Measurements from ENCODE around the gene ITPR2. TPM values are rescaled to one million over a fixed set of nuclear protein-coding genes. Genes with fewer than 3 reads are reported as not detected.

Gene ITPR2
- total RNA-seq, 2 experiments from 2014 or later: 25.6 to 44.7 TPM

DNA sequence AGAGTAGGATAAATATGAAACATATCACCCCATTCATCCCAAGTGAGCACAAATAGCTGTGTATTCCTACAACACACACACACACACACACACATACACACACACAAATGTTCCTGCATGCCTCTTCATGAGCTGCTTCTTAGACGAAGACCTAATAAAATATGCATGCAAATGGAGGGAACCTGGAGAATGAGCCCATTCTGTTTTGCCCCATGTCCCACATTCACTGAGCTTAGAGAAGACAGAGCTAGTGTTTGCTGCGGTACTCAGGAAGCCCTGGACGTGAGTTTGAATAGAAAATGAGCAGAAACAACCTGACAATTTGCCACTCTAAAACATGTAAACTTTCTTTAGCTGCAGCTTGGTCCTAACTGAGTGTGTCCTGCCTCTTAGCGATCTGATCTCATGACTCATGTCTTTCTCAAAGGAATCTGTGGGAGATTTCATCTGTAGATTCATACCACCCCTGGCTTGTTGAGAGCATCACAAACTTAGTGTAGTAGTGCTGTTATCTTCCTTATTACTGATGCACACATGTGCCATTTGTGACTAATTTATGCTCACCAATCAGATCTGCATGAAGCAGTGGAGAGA lies 86.8 kb downstream of the ITPR2 start:
- Histone ChIP-seq H3K4me3 (ENCODE audit: low read depth, low read length, poor library complexity, severe bottlenecking) (no peak overlapping the region), H4K20me1 (ENCODE audit: insufficient read depth, low read length) (no peaks in the 10 kb centered on the region), H3K4me1 (ENCODE audit: insufficient read depth, low read length, poor library complexity, severe bottlenecking) (no peaks in the 10 kb centered on the region), H3K36me3 (ENCODE audit: insufficient read depth, low read length) (no peaks in the 10 kb centered on the region), H3K27ac (ENCODE audit: low read depth, low read length, poor library complexity, severe bottlenecking) (no peak overlapping the region), H3K9me3 (ENCODE audit: low read length) (no peaks in the 10 kb centered on the region), H3K4me2 (ENCODE audit: low read length) (no peak overlapping the region), H2AFZ (ENCODE audit: low read length) (no peak overlapping the region), H3K79me2 (ENCODE audit: insufficient read depth, low read depth, low read length) (no peaks in the 10 kb centered on the region), H3K9me2 (ENCODE audit: insufficient read depth, low read length) (no peaks in the 10 kb centered on the region)
- CTCF ChIA-PET (ENCODE audit: unreplicated experiment): no interaction called here
- intact Hi-C loops (cut with micrococcal nuclease; ENCODE audit: unreplicated experiment): no loop called here
- no peak for TF ChIP-seq EZH2phosphoT487 (IDR thresholded peaks at IDR 0.05; ENCODE audit: borderline replicate concordance, low read depth, low read length)
- TF ChIP-seq, protein P1, sequence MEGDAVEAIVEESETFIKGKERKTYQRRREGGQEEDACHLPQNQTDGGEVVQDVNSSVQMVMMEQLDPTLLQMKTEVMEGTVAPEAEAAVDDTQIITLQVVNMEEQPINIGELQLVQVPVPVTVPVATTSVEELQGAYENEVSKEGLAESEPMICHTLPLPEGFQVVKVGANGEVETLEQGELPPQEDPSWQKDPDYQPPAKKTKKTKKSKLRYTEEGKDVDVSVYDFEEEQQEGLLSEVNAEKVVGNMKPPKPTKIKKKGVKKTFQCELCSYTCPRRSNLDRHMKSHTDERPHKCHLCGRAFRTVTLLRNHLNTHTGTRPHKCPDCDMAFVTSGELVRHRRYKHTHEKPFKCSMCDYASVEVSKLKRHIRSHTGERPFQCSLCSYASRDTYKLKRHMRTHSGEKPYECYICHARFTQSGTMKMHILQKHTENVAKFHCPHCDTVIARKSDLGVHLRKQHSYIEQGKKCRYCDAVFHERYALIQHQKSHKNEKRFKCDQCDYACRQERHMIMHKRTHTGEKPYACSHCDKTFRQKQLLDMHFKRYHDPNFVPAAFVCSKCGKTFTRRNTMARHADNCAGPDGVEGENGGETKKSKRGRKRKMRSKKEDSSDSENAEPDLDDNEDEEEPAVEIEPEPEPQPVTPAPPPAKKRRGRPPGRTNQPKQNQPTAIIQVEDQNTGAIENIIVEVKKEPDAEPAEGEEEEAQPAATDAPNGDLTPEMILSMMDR (conservative IDR thresholded peaks at IDR 0.05; ENCODE audit: low read length): no peak
- POLR2A ChIA-PET: interaction anchor here (0.5 kb wide), 1 partner anchor 41 kb away, joined by 4 read pairs; no protein-coding TSS in a partner anchor
- DNase-seq (ENCODE audit: low spot score): no peak
- BruUV-seq (replicated peaks): no TSS peak

DNA sequence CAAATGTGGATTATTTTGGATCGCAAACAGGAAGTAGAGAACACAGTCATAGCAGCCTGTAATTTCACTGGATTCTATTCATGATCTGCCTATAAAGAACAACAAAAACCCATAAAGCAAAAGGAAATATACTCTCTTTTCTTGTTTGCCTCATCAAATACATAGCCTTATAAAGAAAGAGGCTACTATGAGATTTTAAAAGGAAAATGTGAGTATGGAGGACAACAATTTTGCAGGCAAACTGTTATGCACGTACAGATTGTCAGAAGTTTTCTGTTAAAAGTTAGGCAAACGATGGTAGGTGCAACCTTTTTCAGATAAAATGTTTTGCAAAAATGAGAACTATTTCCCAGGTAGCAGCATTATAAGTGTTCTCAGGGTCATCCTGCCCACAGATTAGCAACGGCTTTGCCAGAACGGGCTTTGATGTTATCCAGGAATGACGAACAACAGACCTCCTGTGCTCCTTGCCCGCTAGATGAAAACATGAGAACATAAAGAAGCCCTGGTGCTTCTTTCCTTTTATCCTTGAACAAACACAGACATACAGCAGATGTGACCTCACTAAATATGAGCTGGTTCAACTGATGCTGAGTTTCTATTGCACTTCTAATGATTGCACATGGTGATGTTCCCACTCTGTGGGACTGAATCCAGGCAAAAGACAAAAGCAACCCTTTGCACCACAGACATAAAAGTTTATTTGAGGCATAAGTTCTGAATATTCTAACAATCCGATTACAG lies 88.1 kb downstream of the ITPR2 start:
- Histone ChIP-seq H3K27ac (ENCODE audit: low read depth, low read length, poor library complexity, severe bottlenecking) (no peak overlapping the region), H3K9me2 (ENCODE audit: insufficient read depth, low read length) (no peaks in the 10 kb centered on the region), H3K4me2 (ENCODE audit: low read length) (no peak overlapping the region), H4K20me1 (ENCODE audit: insufficient read depth, low read length) (no peaks in the 10 kb centered on the region), H3K4me3 (ENCODE audit: low read depth, low read length, poor library complexity, severe bottlenecking) (no peak overlapping the region), H3K9me3 (ENCODE audit: low read length) (no peaks in the 10 kb centered on the region), H3K79me2 (ENCODE audit: insufficient read depth, low read depth, low read length) (no peaks in the 10 kb centered on the region), H2AFZ (ENCODE audit: low read length) (no peak overlapping the region), H3K36me3 (ENCODE audit: insufficient read depth, low read length) (no peaks in the 10 kb centered on the region), H3K4me1 (ENCODE audit: insufficient read depth, low read length, poor library complexity, severe bottlenecking) (no peaks in the 10 kb centered on the region)
- no TSS peak for BruUV-seq (replicated peaks)
- POLR2A ChIA-PET: no interaction called here
- TF ChIP-seq, protein P1 (conservative IDR thresholded peaks at IDR 0.05; ENCODE audit: low read length): no peak
- no peak for TF ChIP-seq EZH2phosphoT487 (IDR thresholded peaks at IDR 0.05; ENCODE audit: borderline replicate concordance, low read depth, low read length)
- CTCF ChIA-PET (ENCODE audit: unreplicated experiment): no interaction called here
- intact Hi-C loops (cut with micrococcal nuclease; ENCODE audit: unreplicated experiment): no loop called here
- DNase-seq (ENCODE audit: low spot score): no peak

DNA sequence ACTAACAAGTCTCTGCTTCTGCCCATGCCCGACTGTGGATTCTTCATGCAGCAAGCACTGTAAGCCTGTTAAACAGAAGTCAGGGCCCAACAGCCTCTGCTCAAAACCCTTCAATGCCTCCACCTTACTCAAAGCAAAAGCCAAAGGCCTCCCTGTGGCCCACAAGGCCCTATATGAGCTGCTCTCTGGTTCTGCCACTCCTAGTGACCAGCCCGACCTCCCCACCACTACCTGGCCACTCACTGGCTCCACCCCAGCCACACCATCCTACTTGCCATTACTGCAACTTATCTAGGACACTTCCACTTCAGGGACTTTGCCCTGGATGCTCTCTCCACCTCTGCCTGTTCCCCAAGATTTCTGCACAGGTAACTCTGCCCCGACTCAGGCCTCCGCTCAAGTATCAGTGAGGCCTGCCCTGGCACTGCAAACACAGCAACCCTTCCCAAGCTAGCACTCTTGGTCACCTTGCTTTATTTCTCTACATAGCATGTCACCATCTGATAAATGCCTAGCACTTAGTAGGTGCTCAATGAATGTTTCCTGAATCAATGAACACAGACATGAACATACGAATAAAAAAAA lies 88.9 kb downstream of the ITPR2 start:
- Histone ChIP-seq H2AFZ (ENCODE audit: low read length) (no peak overlapping the region), H3K36me3 (ENCODE audit: insufficient read depth, low read length) (no peaks in the 10 kb centered on the region; the same call in 1 of the 2 replicates), H3K27ac (ENCODE audit: low read depth, low read length, poor library complexity, severe bottlenecking) (no peak overlapping the region), H3K79me2 (ENCODE audit: insufficient read depth, low read depth, low read length) (no peaks in the 10 kb centered on the region), H3K9me2 (ENCODE audit: insufficient read depth, low read length) (no peaks in the 10 kb centered on the region), H4K20me1 (ENCODE audit: insufficient read depth, low read length) (no peaks in the 10 kb centered on the region), H3K9me3 (ENCODE audit: low read length) (peaks cover 5% of the 10 kb centered on the region), H3K4me3 (ENCODE audit: low read depth, low read length, poor library complexity, severe bottlenecking) (no peak overlapping the region), H3K4me1 (ENCODE audit: insufficient read depth, low read length, poor library complexity, severe bottlenecking) (no peaks in the 10 kb centered on the region), H3K4me2 (ENCODE audit: low read length) (no peak overlapping the region)
- no TSS peak for BruUV-seq (replicated peaks)
- ChIA-PET CTCF (ENCODE audit: unreplicated experiment) (no interaction called here), POLR2A (no interaction called here)
- TF ChIP-seq EZH2phosphoT487 (IDR thresholded peaks at IDR 0.05; ENCODE audit: borderline replicate concordance, low read depth, low read length): no peak
- TF ChIP-seq, protein P1 (conservative IDR thresholded peaks at IDR 0.05; ENCODE audit: low read length): no peak
- DNase-seq (ENCODE audit: low spot score): no peak
- intact Hi-C loops (cut with micrococcal nuclease; ENCODE audit: unreplicated experiment): no loop called here
